Activated naive CD8-positive, alpha-beta T cell (primary cell): ENCODE results near the gene PPIL6.

Experiments used
- H3K27ac Mint-ChIP-seq: one replicate; pipeline ENCODE4 v1.8.0; 2021; ENCODE audit warnings: mixed read lengths
- H3K27me3 Mint-ChIP-seq: one replicate; pipeline ENCODE4 v1.8.0; 2021; ENCODE audit warnings: mixed read lengths
- H3K36me3 Mint-ChIP-seq: one replicate; pipeline ENCODE4 v1.8.0; 2021; ENCODE audit warnings: mixed read lengths
- H3K4me1 Mint-ChIP-seq: one replicate; pipeline ENCODE4 v1.8.0; 2021; ENCODE audit warnings: low read depth, mixed read lengths
- H3K4me3 Mint-ChIP-seq: one replicate; pipeline ENCODE4 v1.8.0; 2021; ENCODE audit warnings: mild to moderate bottlenecking, mixed read lengths
- H3K9me3 Mint-ChIP-seq: one replicate; pipeline ENCODE4 v1.8.0; 2021; ENCODE audit warnings: low read depth, mixed read lengths

The PPIL6 gene

GRCh38 chr6:109456710-109457561 is 16.5 kb upstream of the PPIL6 start:
- H3K27me3 Mint-ChIP-seq: no peaks in the 10 kb centered on the region
- H3K27ac Mint-ChIP-seq: peak overlapping the region; percentile 67
- peaks cover 7% of the 10 kb centered on the region for H3K36me3 Mint-ChIP-seq
- H3K9me3 Mint-ChIP-seq: no peaks in the 10 kb centered on the region
- peak overlapping the region; percentile 50 for H3K4me3 Mint-ChIP-seq
- H3K4me1 Mint-ChIP-seq: peaks cover 65% of the 10 kb centered on the region

GRCh38 chr6:109456111-109456583 is 15.7 kb upstream of the PPIL6 start:
- H3K4me1 Mint-ChIP-seq: peaks cover 62% of the 10 kb centered on the region
- H3K4me3 Mint-ChIP-seq: peak overlapping the region; percentile 50
- H3K27me3 Mint-ChIP-seq: no peaks in the 10 kb centered on the region
- H3K9me3 Mint-ChIP-seq: no peaks in the 10 kb centered on the region
- no peak overlapping the region for H3K27ac Mint-ChIP-seq
- H3K36me3 Mint-ChIP-seq: peaks cover 2% of the 10 kb centered on the region

- Mint-ChIP-seq H3K27ac (peak within 1 kb of the TSS; percentile 90), H3K4me1 (peaks cover 64% of the 10 kb centered on the region), H3K36me3 (peaks cover 4% of the 10 kb centered on the region), H3K27me3 (no peaks in the 10 kb centered on the region), H3K9me3 (no peaks in the 10 kb centered on the region), H3K4me3 (peak within 1 kb of the TSS; percentile 94)
Measured at GRCh38 chr6:109455437-109456110, 15.1 kb upstream of the PPIL6 start, which contains the start of gene MICAL1. MICAL1 (minus strand) TSS chr6:109455772; CDS start chr6:109454196, 1,576 bp downstream.

- H3K9me3 Mint-ChIP-seq: no peaks in the 10 kb centered on the region
- no peaks in the 10 kb centered on the region for H3K27me3 Mint-ChIP-seq
- H3K4me3 Mint-ChIP-seq: peak overlapping the region; percentile 94
- H3K27ac Mint-ChIP-seq: peak overlapping the region; percentile 90
- peaks cover 4% of the 10 kb centered on the region for H3K36me3 Mint-ChIP-seq
- peaks cover 64% of the 10 kb centered on the region for H3K4me1 Mint-ChIP-seq
Measured at GRCh38 chr6:109454496-109455436, 14.3 kb upstream of the PPIL6 start.

GRCh38 chr6:109453594-109454495 is 13.4 kb upstream of the PPIL6 start:
- Mint-ChIP-seq H3K9me3 (no peaks in the 10 kb centered on the region), H3K4me1 (peaks cover 59% of the 10 kb centered on the region), H3K27ac (peak overlapping the region; percentile 89), H3K27me3 (no peaks in the 10 kb centered on the region), H3K36me3 (peaks cover 4% of the 10 kb centered on the region), H3K4me3 (peak overlapping the region; percentile 94)

- peaks cover 55% of the 10 kb centered on the region for H3K4me1 Mint-ChIP-seq
- H3K9me3 Mint-ChIP-seq: no peaks in the 10 kb centered on the region
- no peak overlapping the region for H3K4me3 Mint-ChIP-seq
- H3K27me3 Mint-ChIP-seq: no peaks in the 10 kb centered on the region
- H3K27ac Mint-ChIP-seq: no peak overlapping the region
- H3K36me3 Mint-ChIP-seq: peaks cover 4% of the 10 kb centered on the region
Measured at GRCh38 chr6:109453156-109453555, 12.7 kb upstream of the PPIL6 start.

GRCh38 chr6:109452181-109452580 is 11.8 kb upstream of the PPIL6 start:
- peak overlapping the region; percentile 7 for H3K27ac Mint-ChIP-seq
- no peaks in the 10 kb centered on the region for H3K27me3 Mint-ChIP-seq
- peaks cover 45% of the 10 kb centered on the region for H3K4me1 Mint-ChIP-seq
- H3K36me3 Mint-ChIP-seq: peaks cover 4% of the 10 kb centered on the region
- H3K9me3 Mint-ChIP-seq: no peaks in the 10 kb centered on the region
- no peak overlapping the region for H3K4me3 Mint-ChIP-seq

- Mint-ChIP-seq H3K27ac (no peak overlapping the region), H3K4me1 (peaks cover 37% of the 10 kb centered on the region), H3K4me3 (no peak overlapping the region), H3K9me3 (no peaks in the 10 kb centered on the region), H3K27me3 (no peaks in the 10 kb centered on the region), H3K36me3 (peaks cover 7% of the 10 kb centered on the region)
Measured at GRCh38 chr6:109451376-109451775, 10.9 kb upstream of the PPIL6 start.

GRCh38 chr6:109450801-109451200 is 10.4 kb upstream of the PPIL6 start:
- no peak overlapping the region for H3K27ac Mint-ChIP-seq
- H3K4me1 Mint-ChIP-seq: peaks cover 35% of the 10 kb centered on the region
- no peak overlapping the region for H3K4me3 Mint-ChIP-seq
- no peaks in the 10 kb centered on the region for H3K9me3 Mint-ChIP-seq
- peaks cover 7% of the 10 kb centered on the region for H3K36me3 Mint-ChIP-seq
- no peaks in the 10 kb centered on the region for H3K27me3 Mint-ChIP-seq

GRCh38 chr6:109449795-109450673 is 9.6 kb upstream of the PPIL6 start:
- peaks cover 7% of the 10 kb centered on the region for H3K36me3 Mint-ChIP-seq
- peaks cover 32% of the 10 kb centered on the region for H3K4me1 Mint-ChIP-seq

GRCh38 chr6:109449064-109449794 is 8.8 kb upstream of the PPIL6 start:
- H3K9me3 Mint-ChIP-seq: no peaks in the 10 kb centered on the region
- peaks cover 27% of the 10 kb centered on the region for H3K4me1 Mint-ChIP-seq
- H3K27me3 Mint-ChIP-seq: no peaks in the 10 kb centered on the region
- peaks cover 7% of the 10 kb centered on the region for H3K36me3 Mint-ChIP-seq
- H3K4me3 Mint-ChIP-seq: peak overlapping the region; percentile 18
- H3K27ac Mint-ChIP-seq: peak overlapping the region; percentile 34

More at GRCh38 chr6:109449795-109450673, 9.6 kb upstream of the PPIL6 start:
- H3K27me3 Mint-ChIP-seq: no peaks in the 10 kb centered on the region
- peak overlapping the region; percentile 34 for H3K27ac Mint-ChIP-seq
- no peaks in the 10 kb centered on the region for H3K9me3 Mint-ChIP-seq
- H3K4me3 Mint-ChIP-seq: peak overlapping the region; percentile 20

GRCh38 chr6:109448615-109449014 is 8.2 kb upstream of the PPIL6 start:
- H3K36me3 Mint-ChIP-seq: peaks cover 7% of the 10 kb centered on the region
- H3K27ac Mint-ChIP-seq: peak overlapping the region; percentile 30
- H3K4me1 Mint-ChIP-seq: peaks cover 20% of the 10 kb centered on the region
- H3K27me3 Mint-ChIP-seq: no peaks in the 10 kb centered on the region
- H3K4me3 Mint-ChIP-seq: no peak overlapping the region
- no peaks in the 10 kb centered on the region for H3K9me3 Mint-ChIP-seq
